Mucosa of descending colon (tissue), 3 donors: ENCODE measurements around the gene TREX2. TPM values are rescaled to one million over a fixed set of nuclear protein-coding genes. Genes with fewer than 3 reads are reported as not detected.

Experiments
- ATAC-seq: fragments of 200-7000 bp; cut with Tn5 transposase; one replicate; pipeline ENCODE4 v1.9.1; 2020; ENCODE audit warnings: mild to moderate bottlenecking, moderate library complexity
- DNase-seq, 3 donors: peaks; one replicate each; pipeline ENCODE4 v3.0.0-alpha.2; 2020
- H3K36me3 ChIP-seq: fragments of 200-600 bp; one replicate; pipeline ENCODE4 v1.8.0; 2021; ENCODE audit warnings: low read depth, mild to moderate bottlenecking
- H3K4me1 ChIP-seq: fragments of 200-600 bp; one replicate; pipeline ENCODE4 v1.8.0; 2021; ENCODE audit warnings: low read depth, mild to moderate bottlenecking
- H3K4me3 ChIP-seq: fragments of 200-600 bp; one replicate; pipeline ENCODE4 v1.8.0; 2021; ENCODE audit warnings: mild to moderate bottlenecking
- H3K9me3 ChIP-seq: fragments of 200-600 bp; one replicate; pipeline ENCODE4 v1.8.0; 2021; ENCODE audit warnings: mild to moderate bottlenecking
- intact Hi-C, 2 donors: fragments of 100-400 bp; cut with DNase I in 1 of 2; cut with micrococcal nuclease in 1 of 2; formaldehyde crosslinking; loops; one replicate each; pipeline versions ENCODE4 v1.11.0 to v1.11.1; 2022; cut with DNase I, micrococcal nuclease
- total RNA-seq, 3 donors: library from RNA; stranded (reverse); fragmentation: NEBNext Ultra II Directional in 2 of 3; extraction: Animal tissue kit (Norgen Biotek cat#: 25700) in 2 of 3; gene quantifications; one replicate each; pipeline versions ENCODE4 v1.2.1 to v1.2.4, GENCODE V29; 2021 to 2023
- TF ChIP-seq, protein P1 (sequence below): fragments of 200-600 bp; IDR thresholded peaks from one replicate; pipeline ENCODE4 v1.8.0; 2022; ENCODE audit warnings: antibody characterized with exemption, mild to moderate bottlenecking
- donor health status: DM: no; HTN: no; CAD: no; lungs with moderate emphysema.
- donor health status: DM: no; HTN: no; CAD: no.
- donor health status: DM: no; HTN: yes; CAD: no.

The TREX2 gene
- total RNA-seq, 3 donors from 2014 or later = 0.55 to 1.2 (median 0.63) TPM

DNA sequence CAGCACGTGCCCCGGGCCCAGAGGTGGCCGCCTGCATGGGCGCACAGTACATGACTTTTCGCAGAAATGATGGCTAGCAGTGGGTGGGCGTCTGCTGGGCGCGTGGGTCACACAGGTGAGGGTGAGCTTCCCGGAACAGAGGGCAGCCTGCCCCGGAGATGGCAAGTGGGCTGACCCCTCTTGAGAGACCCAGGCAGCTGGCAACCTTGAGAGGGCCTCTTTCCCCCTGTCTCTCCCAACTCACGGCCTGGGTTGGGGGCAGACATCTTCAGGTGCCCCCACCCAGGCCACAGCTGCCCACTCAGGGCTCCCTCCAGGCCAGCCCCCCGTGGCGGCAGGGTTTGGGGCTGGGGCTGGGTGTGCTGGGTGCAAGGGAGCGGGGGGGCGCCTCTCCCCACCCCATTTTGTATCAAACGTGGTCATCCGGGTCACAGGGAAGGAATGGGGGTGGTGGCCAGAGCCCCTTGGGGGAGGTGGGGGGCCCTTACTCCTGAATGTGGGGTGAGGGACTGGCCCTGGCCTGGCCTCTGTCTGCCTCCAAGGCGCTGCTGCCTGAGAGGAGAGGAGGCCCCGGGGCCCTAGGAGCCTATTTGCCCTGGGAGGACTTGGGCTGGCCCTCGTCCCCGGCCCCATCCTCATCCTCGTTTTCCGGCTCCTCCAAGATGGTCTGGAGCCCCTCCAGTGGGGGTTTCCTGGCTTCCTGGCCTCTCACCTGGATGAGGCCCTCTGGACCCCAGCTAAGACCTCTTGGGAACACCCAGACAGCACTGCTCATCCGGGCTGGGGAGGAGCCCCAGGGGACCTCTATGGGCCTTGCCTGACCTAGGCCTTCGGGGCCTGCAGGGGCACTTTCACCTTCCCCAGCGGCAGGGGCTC, 49.3 kb downstream of the TREX2 start:
- Histone ChIP-seq H3K36me3 (no peaks in the 10 kb centered on the region), H3K9me3 (no peaks in the 10 kb centered on the region), H3K4me3 (no peak overlapping the region), H3K4me1 (no peaks in the 10 kb centered on the region)
- no peak for DNase-seq
- TF ChIP-seq, protein P1, sequence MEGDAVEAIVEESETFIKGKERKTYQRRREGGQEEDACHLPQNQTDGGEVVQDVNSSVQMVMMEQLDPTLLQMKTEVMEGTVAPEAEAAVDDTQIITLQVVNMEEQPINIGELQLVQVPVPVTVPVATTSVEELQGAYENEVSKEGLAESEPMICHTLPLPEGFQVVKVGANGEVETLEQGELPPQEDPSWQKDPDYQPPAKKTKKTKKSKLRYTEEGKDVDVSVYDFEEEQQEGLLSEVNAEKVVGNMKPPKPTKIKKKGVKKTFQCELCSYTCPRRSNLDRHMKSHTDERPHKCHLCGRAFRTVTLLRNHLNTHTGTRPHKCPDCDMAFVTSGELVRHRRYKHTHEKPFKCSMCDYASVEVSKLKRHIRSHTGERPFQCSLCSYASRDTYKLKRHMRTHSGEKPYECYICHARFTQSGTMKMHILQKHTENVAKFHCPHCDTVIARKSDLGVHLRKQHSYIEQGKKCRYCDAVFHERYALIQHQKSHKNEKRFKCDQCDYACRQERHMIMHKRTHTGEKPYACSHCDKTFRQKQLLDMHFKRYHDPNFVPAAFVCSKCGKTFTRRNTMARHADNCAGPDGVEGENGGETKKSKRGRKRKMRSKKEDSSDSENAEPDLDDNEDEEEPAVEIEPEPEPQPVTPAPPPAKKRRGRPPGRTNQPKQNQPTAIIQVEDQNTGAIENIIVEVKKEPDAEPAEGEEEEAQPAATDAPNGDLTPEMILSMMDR = no peak
- intact Hi-C loops = no loop called here
- no peak for ATAC-seq

DNA sequence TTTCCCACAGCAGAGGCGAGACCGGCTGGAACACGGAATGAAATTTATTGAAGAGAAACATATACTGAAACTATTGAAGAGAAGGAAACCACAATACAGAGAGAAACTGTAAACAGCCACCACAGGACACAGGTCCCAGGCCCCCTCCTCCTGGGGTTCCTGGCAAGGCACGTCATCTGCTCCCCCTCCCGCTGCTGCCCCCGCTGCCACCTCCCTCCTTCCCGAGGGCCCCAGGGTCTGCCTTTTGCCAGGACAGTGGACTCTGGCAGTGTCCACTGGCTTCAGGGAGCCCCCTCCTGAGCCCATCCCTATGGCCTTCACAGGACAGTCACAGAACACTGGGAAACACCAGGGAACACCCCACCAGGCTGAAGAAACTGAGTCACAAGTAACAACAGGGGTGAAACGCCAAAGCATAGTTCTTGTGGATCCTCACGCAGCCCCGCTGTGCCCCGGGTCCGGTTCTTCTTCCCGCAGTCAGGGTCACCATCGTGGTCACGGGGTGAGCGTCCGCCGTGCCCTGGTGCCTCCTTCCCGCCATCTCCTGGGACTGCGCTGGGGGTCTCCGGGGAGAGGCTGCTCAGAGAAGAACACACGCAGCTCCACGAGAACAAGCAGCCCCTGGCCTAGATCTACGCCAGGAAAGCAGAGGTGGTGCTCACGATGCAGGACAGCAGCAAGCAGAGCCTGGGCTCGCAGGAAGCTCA, 50.1 kb downstream of the TREX2 start:
- Histone ChIP-seq H3K4me1 (no peaks in the 10 kb centered on the region), H3K4me3 (no peak overlapping the region), H3K36me3 (no peaks in the 10 kb centered on the region), H3K9me3 (no peaks in the 10 kb centered on the region)
- no peak for ATAC-seq
- TF ChIP-seq, protein P1 = no peak
- intact Hi-C loops = no loop called here
- peak in 1 of 3 donors; percentile 6 for DNase-seq

DNA sequence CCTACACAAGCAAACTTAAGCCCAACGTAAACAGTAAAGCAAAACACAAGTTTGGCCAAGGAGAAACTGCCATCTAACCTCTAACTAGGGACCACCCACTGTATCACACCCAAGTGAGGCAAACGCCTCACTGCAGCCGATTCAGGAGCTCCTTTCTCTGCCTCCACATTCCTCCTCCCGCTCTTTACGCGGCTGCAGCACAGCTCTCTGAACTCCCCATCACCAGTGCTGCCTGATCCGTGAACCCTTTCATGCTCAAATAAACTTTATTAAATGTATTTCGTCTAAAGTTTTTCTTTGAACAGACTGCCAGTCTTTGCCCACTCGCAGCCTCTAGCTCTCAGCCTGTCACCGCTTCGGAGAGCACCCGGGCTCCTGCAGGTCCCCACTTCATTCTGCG, 51.2 kb downstream of the TREX2 start:
- no peak for DNase-seq
- ATAC-seq = no peak
- Histone ChIP-seq H3K36me3 (no peaks in the 10 kb centered on the region), H3K9me3 (no peaks in the 10 kb centered on the region), H3K4me3 (no peak overlapping the region), H3K4me1 (no peaks in the 10 kb centered on the region)
- TF ChIP-seq, protein P1 = no peak
- intact Hi-C loops = no loop called here

Other genes starting within 250 kb of the TREX2 start
- not detected for gene PNMA6F, start 124.3 kb downstream of the TREX2 start, total RNA-seq
- 1 to 10 TPM; 5.2 to 10.0 (median 6.1) TPM for gene ZNF275, start 111.9 kb downstream of the TREX2 start, total RNA-seq
- not detected for gene PNMA6E, start 44.7 kb downstream of the TREX2 start, total RNA-seq
- gene ZFP92, start 34.6 kb downstream of the TREX2 start, total RNA-seq = 1 to 10 TPM in 1 of 3 donors, under 1 TPM in 2; 0.17 to 1.6 (median 0.22) TPM
- 10 to 100 TPM; 14.2 to 22.5 (median 19.5) TPM for gene HAUS7, start 24.5 kb upstream of the TREX2 start, total RNA-seq
- 10 to 100 TPM in 2 of 3 donors, 1 to 10 TPM in 1; 3.5 to 21.8 (median 10.1) TPM for gene BGN, start 48.9 kb upstream of the TREX2 start, total RNA-seq
- gene ATP2B3, start 71.6 kb upstream of the TREX2 start, total RNA-seq = 1 to 10 TPM in 1 of 3 donors, under 1 TPM in 1, not detected in 1; 0.07 to 1.1 TPM
- gene CCNQ, start 153.1 kb upstream of the TREX2 start, total RNA-seq = 10 to 100 TPM; 13.1 to 19.9 (median 16.0) TPM
- gene DUSP9, start 201.1 kb upstream of the TREX2 start, total RNA-seq = not detected
- gene PNCK, start 227.8 kb upstream of the TREX2 start, total RNA-seq = 10 to 100 TPM in 1 of 3 donors, 1 to 10 TPM in 2; 4.6 to 63.0 (median 5.5) TPM
- gene SLC6A8, start 241.9 kb upstream of the TREX2 start, total RNA-seq = 100 to 1,000 TPM; 214 to 313 (median 251) TPM